ENCODE measurements around the gene STUM.

The STUM gene

GRCh38 chr1:226534098-226534497 lies 14.5 kb upstream of the STUM start:
- no peak for DNase-seq

- DNase-seq: no peak
Observed at GRCh38 chr1:226534645-226535044, 13.9 kb upstream of the STUM start.

- no peak for DNase-seq
Observed at GRCh38 chr1:226535666-226536065, 12.9 kb upstream of the STUM start.

- no peak for DNase-seq
Observed at GRCh38 chr1:226541231-226541630, 7.3 kb upstream of the STUM start.

GRCh38 chr1:226541631-226542622 lies 6.6 kb upstream of the STUM start:
- no peak for DNase-seq

- no peak for DNase-seq
Observed at GRCh38 chr1:226542623-226543103, 5.9 kb upstream of the STUM start.

GRCh38 chr1:226545836-226546596 lies 2.5 kb upstream of the STUM start:
- no peak for DNase-seq

GRCh38 chr1:226546926-226547325 lies 1.6 kb upstream of the STUM start:
- DNase-seq: no peak

- peak; percentile 17 for DNase-seq
Observed at GRCh38 chr1:226547754-226548191, 791 bp upstream of the STUM start.

- DNase-seq: no peak
Observed at GRCh38 chr1:226549094-226549936, 751 bp downstream of the STUM start.

GRCh38 chr1:226549937-226550671 lies 1.5 kb downstream of the STUM start:
- DNase-seq: no peak

GRCh38 chr1:226550672-226551041 lies 2.1 kb downstream of the STUM start:
- no peak for DNase-seq

GRCh38 chr1:226551299-226551698 lies 2.7 kb downstream of the STUM start:
- no peak for DNase-seq

GRCh38 chr1:226552061-226552460 lies 3.5 kb downstream of the STUM start:
- no peak for DNase-seq

GRCh38 chr1:226553266-226553923 lies 4.8 kb downstream of the STUM start:
- no peak for DNase-seq

- no peak for DNase-seq
Observed at GRCh38 chr1:226553924-226554282, 5.3 kb downstream of the STUM start.

- DNase-seq: no peak
Observed at GRCh38 chr1:226555092-226555491, 6.5 kb downstream of the STUM start.

GRCh38 chr1:226557424-226557823 lies 8.9 kb downstream of the STUM start:
- no peak for DNase-seq

GRCh38 chr1:226558036-226558650 lies 9.6 kb downstream of the STUM start:
- no peak for DNase-seq

GRCh38 chr1:226560243-226560642 lies 11.7 kb downstream of the STUM start:
- DNase-seq: no peak

GRCh38 chr1:226562989-226563388 lies 14.4 kb downstream of the STUM start:
- DNase-seq: no peak

All from effector CD8-positive, alpha-beta T cell (primary cell).